Esophagus squamous epithelium (tissue), 4 donors: ENCODE measurements around the gene PUM1.

Experiments
- POLR2A ChIP-seq, 4 donors: fragments of 450-650 bp; IDR thresholded peaks; one replicate each; pipeline ENCODE4 v1.6.1; 2017; ENCODE audit warnings: antibody characterized with exemption in 4 of 4, mild to moderate bottlenecking in 4 of 4, moderate library complexity in 3 of 4
- TF ChIP-seq, protein P1 (sequence below), 6 experiments: fragments of 450-650 bp in 4 of 6; fragments of 200-600 bp in 2 of 6; sonication (generic) in 2 of 6; IDR thresholded peaks; one replicate each; pipeline ENCODE4 v1.5.1; 2016 to 2019; ENCODE audit warnings: antibody characterized with exemption in 6 of 6, mild to moderate bottlenecking in 4 of 6, moderate library complexity in 4 of 6

DNA sequence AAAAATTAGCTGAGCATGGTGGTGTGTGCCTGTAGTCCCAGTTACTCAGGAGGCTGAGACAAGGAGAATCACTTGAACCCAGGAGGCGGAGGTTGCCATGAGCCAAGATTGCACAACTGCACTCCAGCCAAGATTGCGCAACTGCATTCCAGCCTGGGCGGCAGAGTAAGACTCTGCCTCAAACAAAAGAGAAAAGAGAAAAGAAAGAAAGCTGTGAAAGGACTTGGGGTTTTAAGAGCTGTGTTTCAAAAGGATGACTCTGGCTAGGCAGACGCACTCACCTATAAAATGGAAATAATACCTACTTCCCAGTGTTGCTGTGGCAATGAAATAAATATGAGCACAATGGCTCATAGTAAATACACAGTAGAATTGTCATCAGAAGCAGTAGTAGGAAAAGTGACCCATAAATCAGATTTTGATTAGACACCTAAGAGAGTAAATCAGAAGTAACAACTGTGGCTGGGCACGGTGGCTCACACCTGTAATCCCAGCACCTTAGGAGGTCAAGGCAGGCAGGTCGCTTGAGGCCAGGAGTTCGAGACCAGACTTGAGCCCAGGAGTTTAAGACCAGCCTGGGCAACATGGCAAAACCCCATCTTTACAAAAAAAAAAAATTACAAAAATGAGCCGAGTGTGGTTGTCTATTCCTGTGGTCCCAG is 45.9 kb upstream of the PUM1 start:
- TF ChIP-seq, protein P1, sequence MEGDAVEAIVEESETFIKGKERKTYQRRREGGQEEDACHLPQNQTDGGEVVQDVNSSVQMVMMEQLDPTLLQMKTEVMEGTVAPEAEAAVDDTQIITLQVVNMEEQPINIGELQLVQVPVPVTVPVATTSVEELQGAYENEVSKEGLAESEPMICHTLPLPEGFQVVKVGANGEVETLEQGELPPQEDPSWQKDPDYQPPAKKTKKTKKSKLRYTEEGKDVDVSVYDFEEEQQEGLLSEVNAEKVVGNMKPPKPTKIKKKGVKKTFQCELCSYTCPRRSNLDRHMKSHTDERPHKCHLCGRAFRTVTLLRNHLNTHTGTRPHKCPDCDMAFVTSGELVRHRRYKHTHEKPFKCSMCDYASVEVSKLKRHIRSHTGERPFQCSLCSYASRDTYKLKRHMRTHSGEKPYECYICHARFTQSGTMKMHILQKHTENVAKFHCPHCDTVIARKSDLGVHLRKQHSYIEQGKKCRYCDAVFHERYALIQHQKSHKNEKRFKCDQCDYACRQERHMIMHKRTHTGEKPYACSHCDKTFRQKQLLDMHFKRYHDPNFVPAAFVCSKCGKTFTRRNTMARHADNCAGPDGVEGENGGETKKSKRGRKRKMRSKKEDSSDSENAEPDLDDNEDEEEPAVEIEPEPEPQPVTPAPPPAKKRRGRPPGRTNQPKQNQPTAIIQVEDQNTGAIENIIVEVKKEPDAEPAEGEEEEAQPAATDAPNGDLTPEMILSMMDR (IDR thresholded peaks at IDR 0.05) = no peak
- no peak for TF ChIP-seq POLR2A (IDR thresholded peaks at IDR 0.05)
